ENCODE results near the gene LGALS12.

Gene LGALS12

DNA sequence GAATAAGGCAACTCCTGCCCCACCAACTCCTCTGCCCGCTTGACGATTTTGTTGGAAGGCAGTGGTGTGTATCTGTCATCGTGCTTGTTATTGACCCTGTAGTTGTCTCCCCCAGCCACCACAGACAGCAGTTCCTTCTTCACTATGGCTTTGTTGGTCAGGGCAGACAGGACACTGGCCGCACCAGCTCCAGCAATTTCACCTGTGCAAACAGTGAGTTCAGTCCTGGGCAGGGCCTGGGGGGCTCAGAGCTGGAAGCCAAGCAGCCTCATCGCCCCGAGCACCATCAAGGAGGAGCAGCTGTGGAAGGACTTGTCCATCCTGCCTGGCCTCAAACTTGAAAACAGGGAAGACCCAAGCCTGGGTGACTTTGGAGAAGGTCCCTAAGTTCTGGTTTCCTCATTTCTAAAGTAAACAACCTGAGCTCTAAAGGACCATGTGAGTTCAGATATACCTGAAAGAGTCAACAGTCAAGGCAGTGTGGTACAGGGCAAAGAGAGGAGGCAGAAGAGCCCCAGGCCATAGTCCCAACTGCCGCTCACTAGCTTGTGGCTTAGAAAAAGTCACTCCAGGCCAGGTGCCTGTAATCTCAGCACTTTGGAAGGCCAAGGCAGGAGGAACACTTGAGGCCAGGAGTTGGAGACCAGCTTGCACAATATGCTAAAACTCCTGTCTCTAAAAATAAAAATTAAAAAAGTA is 52.7 kb downstream of the LGALS12 start:
- DNase-seq (ENCODE audit: low spot score) = no peak
- H3K36me3 ChIP-seq (ENCODE audit: low read depth) = no peaks in the 10 kb centered on the region
- H3K27me3 ChIP-seq (ENCODE audit: insufficient read depth, poor library complexity, severe bottlenecking) = no peaks in the 10 kb centered on the region
- ATAC-seq (ENCODE audit: low read depth) = no peak
- no peak overlapping the region for H3K4me3 ChIP-seq (ENCODE audit: severe bottlenecking)
- peaks cover 10% of the 10 kb centered on the region for H3K4me1 ChIP-seq (ENCODE audit: insufficient read depth, poor library complexity, severe bottlenecking)
- H3K27ac ChIP-seq (ENCODE audit: poor library complexity, severe bottlenecking) = no peak overlapping the region
- TF ChIP-seq CTCF (IDR thresholded peaks at IDR 0.05; ENCODE audit: poor library complexity, severe bottlenecking) = no peak
- H3K9me3 ChIP-seq (ENCODE audit: severe bottlenecking) = no peaks in the 10 kb centered on the region

DNA sequence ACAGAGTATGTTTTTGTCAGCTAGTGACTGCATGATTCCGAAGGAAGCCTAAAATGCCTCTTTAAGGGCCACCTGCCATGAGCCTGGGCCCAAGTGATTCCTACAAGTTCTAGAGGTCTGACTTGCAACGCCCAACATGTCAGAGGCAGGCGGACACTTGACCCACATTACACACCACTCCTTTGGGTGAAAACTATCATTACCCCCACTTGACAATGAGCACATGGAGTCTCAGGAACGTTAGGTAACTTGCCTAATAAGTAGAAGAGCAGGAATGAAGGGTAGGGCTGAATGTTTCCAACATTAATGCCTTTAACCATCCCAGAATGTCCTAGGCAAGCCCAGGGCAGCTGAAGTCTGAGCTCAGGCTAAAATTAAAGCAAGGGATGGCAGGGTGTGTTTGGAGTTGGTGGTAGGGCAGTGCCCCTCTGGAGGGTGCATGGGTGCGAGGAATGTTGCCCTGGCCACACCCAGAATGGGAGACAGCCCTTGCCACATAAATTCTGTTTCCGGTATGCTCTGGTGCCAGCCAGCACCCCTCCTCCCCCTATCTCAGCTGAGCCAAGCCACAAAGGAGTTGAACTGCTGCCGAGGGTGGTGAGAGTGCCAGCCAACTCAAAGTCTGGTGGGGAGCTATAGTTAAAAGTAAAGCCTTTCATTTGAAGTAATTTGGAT is 54.8 kb downstream of the LGALS12 start:
- peak overlapping the region; percentile 36 for H3K27ac ChIP-seq (ENCODE audit: poor library complexity, severe bottlenecking)
- no peak for DNase-seq (ENCODE audit: low spot score)

DNA sequence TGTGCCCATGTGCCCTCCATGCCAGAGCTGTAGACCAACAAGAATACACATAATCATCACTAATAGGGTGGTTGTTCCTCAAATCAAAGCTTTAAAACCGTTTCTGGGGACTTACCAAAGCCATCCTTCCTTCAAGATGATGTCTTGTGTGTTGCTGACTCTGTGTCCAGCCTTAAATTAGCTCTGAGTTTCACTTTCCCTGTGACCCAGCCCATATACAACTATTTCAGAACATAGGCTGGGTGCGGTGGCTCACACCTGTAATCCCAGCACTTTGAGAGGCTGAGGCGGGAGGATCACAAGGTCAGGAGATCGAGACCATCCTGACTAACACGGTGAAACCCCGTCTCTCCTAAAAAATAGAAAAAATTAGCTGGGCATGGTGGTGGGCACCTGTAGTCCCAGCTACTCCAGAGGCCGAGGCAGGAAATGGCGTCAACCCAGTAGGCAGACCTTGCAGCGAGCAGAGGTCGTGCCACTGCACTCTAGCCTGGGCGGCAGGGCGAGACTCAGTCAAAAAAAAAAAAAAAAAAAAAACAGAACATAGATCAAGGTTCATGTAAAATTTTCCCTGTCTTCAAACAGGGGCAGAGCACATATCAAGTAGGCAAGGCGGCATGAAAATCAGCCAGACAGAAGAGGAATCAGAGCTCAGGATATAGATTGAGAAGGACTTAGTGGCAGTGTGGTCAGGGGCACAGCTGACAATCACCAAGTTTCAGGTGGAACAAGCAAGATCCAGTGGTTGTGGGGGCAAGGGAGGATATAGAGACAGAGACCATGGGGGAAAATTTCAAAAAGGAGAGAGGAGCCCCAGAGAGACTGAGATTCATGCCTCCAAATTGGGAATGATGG is 57.5 kb downstream of the LGALS12 start, which contains the start of gene PLAAT2:
Gene PLAAT2 (minus strand): TSS at position 179 of the 855 bp plus-strand sequence. CDS start 55 bp downstream, at position 124.
- no peak within 1 kb of the TSS for H3K27ac ChIP-seq (ENCODE audit: poor library complexity, severe bottlenecking)

More for the DNA sequence above, 54.8 kb downstream of the LGALS12 start:
- no peak for TF ChIP-seq CTCF (IDR thresholded peaks at IDR 0.05; ENCODE audit: poor library complexity, severe bottlenecking)
- Histone ChIP-seq H3K27me3 (ENCODE audit: insufficient read depth, poor library complexity, severe bottlenecking) (no peaks in the 10 kb centered on the region), H3K4me3 (ENCODE audit: severe bottlenecking) (no peak overlapping the region), H3K9me3 (ENCODE audit: severe bottlenecking) (no peaks in the 10 kb centered on the region), H3K36me3 (ENCODE audit: low read depth) (no peaks in the 10 kb centered on the region), H3K4me1 (ENCODE audit: insufficient read depth, poor library complexity, severe bottlenecking) (peaks cover 22% of the 10 kb centered on the region)
- ATAC-seq (ENCODE audit: low read depth) = peak; percentile 28; the same call in 2 of the 3 replicates

DNA sequence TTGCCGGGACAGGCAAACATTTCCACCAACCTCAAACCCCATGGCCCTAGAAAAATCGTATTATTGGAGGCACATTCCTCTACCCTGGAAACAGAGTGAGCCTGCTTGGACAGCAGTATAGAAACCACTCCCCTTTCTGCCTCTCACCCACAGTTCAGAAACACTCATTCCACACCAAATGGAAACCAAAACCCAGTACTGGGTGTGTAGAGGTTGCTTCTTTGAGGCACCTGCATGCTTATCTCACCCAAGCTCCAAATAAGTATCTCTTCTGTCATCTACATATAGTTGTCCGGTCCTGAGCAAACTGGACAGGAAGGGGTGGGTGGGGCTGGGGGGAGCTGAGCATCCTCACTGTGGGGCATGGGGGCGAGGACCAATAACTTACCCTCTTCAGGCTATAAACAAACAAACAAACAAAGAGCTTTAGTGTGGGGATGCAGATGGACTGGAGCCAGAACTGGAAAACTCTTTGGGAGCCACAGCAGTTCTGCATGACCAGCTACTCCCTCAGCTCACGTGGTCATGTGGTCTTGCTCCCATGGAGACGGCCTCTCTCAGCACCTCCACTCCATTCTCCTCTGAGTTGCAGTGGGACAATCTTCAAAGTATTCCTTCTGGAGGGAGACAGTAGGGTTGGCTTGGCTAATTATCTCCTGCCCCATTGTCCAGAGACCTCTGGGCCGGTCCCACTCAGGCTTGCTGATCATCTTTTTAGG is 58.3 kb downstream of the LGALS12 start:
- no peaks in the 10 kb centered on the region for H3K36me3 ChIP-seq (ENCODE audit: low read depth)
- no peak for ATAC-seq (ENCODE audit: low read depth)
- no peaks in the 10 kb centered on the region for H3K27me3 ChIP-seq (ENCODE audit: insufficient read depth, poor library complexity, severe bottlenecking)
- H3K4me1 ChIP-seq (ENCODE audit: insufficient read depth, poor library complexity, severe bottlenecking) = peaks cover 44% of the 10 kb centered on the region
- H3K27ac ChIP-seq (ENCODE audit: poor library complexity, severe bottlenecking) = peak overlapping the region; percentile 75
- no peak overlapping the region for H3K4me3 ChIP-seq (ENCODE audit: severe bottlenecking)
- no peak for DNase-seq (ENCODE audit: low spot score)
- H3K9me3 ChIP-seq (ENCODE audit: severe bottlenecking) = no peaks in the 10 kb centered on the region
- no peak for TF ChIP-seq CTCF (IDR thresholded peaks at IDR 0.05; ENCODE audit: poor library complexity, severe bottlenecking)

More for the DNA sequence above, 57.5 kb downstream of the LGALS12 start, which contains the start of gene PLAAT2:
- Histone ChIP-seq H3K4me1 (ENCODE audit: insufficient read depth, poor library complexity, severe bottlenecking) (peaks cover 44% of the 10 kb centered on the region), H3K9me3 (ENCODE audit: severe bottlenecking) (no peaks in the 10 kb centered on the region), H3K4me3 (ENCODE audit: severe bottlenecking) (no peak within 1 kb of the TSS), H3K27me3 (ENCODE audit: insufficient read depth, poor library complexity, severe bottlenecking) (no peaks in the 10 kb centered on the region), H3K36me3 (ENCODE audit: low read depth) (no peaks in the 10 kb centered on the region)
- ATAC-seq (ENCODE audit: low read depth) (no peak), DNase-seq (ENCODE audit: low spot score) (no peak)
- no peak for TF ChIP-seq CTCF (IDR thresholded peaks at IDR 0.05; ENCODE audit: poor library complexity, severe bottlenecking)

Data from RWPE2 (cell line).